Dedifferentiated amniotic fluid mesenchymal stem cell (primary cell): ENCODE measurements around the gene ATF4.

Source experiments
- DNase-seq: peaks from one replicate; pipeline ENCODE4 v3.0.0-alpha.2; 2016; ENCODE audit errors: extremely low spot score

ATF4 gene, protein sequence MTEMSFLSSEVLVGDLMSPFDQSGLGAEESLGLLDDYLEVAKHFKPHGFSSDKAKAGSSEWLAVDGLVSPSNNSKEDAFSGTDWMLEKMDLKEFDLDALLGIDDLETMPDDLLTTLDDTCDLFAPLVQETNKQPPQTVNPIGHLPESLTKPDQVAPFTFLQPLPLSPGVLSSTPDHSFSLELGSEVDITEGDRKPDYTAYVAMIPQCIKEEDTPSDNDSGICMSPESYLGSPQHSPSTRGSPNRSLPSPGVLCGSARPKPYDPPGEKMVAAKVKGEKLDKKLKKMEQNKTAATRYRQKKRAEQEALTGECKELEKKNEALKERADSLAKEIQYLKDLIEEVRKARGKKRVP

DNA sequence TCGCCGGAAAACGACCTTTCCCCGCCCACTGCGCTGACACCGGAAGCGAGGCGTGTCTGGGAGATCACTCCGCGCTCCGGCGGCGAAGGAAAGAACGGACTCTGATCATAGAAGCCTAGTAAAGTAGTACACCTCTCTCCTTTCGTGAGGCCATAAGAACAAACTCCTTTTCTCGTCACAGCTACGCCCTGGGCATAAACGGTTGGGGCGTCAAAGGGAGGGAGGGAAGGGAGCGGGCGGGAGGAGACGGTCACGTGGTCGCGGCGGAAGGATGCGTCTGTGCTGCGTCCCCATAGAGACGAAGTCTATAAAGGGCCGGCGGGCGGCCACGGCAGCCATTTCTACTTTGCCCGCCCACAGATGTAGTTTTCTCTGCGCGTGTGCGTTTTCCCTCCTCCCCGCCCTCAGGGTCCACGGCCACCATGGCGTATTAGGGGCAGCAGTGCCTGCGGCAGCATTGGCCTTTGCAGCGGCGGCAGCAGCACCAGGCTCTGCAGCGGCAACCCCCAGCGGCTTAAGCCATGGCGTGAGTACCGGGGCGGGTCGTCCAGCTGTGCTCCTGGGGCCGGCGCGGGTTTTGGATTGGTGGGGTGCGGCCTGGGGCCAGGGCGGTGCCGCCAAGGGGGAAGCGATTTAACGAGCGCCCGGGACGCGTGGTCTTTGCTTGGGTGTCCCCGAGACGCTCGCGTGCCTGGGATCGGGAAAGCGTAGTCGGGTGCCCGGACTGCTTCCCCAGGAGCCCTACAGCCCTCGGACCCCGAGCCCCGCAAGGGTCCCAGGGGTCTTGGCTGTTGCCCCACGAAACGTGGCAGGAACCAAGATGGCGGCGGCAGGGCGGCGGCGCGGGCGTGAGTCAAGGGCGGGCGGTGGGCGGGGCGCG lies at the start of gene ATF4:
ATF4 (plus strand) TSS at position 337 of the 880 bp plus-strand sequence. CDS start 884 bp downstream, outside the sequence.
- DNase-seq = peak; percentile 30

GRCh38 chr22:39471381-39472141 lies 48.8 kb upstream of the ATF4 start:
- DNase-seq = peak; percentile 48

- no peak for DNase-seq
These were observed 47.5 kb upstream of the ATF4 start for GRCh38 chr22:39472570-39473556.

DNA sequence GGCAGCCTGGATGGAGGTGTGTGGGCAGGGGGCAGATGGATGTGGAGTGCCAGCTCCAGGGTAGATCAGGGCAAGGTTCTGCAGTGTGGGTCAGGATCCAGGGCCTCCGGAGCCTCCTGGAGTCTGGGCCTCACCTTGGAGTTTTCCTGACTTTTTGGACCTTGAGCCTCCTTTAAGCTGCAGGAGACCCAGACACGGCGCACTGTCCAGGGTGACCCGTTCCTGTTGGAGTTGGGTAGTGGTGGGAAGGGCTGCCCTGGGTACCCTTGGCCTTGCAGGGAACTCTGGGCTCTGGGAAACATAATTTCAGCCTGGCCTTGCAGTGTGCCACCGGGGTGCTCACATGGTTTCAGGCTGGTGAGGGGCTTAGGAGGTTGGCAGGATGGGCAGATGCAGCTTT lies 46.5 kb upstream of the ATF4 start:
- no peak for DNase-seq

- peak; percentile 46 for DNase-seq
These were observed 45.8 kb upstream of the ATF4 start for GRCh38 chr22:39474351-39475111.

- no peak for DNase-seq
These were observed 45.0 kb upstream of the ATF4 start for GRCh38 chr22:39475337-39475736.

- no peak for DNase-seq
These were observed 44.5 kb upstream of the ATF4 start for GRCh38 chr22:39475902-39476301.

- no peak for DNase-seq
These were observed 43.7 kb upstream of the ATF4 start for GRCh38 chr22:39476664-39477063.

- no peak for DNase-seq
These were observed 42.8 kb upstream of the ATF4 start for GRCh38 chr22:39477542-39477941.

GRCh38 chr22:39478441-39478850 lies 41.9 kb upstream of the ATF4 start:
- DNase-seq = no peak

- no peak for DNase-seq
These were observed 41.1 kb upstream of the ATF4 start for GRCh38 chr22:39479254-39479653.

GRCh38 chr22:39480557-39480956 lies 39.8 kb upstream of the ATF4 start:
- DNase-seq = no peak

- no peak for DNase-seq
These were observed 39.3 kb upstream of the ATF4 start for GRCh38 chr22:39481054-39481453.

GRCh38 chr22:39481595-39481994 lies 38.8 kb upstream of the ATF4 start:
- DNase-seq = no peak

DNA sequence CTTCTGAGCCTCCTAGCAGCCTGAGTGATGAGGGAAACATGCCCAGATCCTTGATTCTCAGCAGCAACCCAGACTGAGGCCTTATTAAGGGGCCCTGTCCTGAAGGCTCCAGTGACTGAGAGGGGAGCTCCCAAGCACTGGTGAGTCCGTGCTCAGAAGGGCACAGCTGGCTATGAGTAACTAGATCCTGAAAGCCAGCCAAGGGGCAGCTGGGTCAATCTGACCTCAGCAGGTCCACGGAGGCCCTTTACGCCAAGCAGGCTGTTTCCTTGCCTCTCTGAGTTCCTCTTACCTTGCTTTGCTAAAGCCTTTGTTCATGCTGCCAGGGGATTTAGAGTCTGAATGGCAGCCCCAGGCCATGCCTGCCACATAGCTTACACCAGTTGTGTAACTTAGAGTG lies 37.6 kb upstream of the ATF4 start:
- DNase-seq = no peak

DNA sequence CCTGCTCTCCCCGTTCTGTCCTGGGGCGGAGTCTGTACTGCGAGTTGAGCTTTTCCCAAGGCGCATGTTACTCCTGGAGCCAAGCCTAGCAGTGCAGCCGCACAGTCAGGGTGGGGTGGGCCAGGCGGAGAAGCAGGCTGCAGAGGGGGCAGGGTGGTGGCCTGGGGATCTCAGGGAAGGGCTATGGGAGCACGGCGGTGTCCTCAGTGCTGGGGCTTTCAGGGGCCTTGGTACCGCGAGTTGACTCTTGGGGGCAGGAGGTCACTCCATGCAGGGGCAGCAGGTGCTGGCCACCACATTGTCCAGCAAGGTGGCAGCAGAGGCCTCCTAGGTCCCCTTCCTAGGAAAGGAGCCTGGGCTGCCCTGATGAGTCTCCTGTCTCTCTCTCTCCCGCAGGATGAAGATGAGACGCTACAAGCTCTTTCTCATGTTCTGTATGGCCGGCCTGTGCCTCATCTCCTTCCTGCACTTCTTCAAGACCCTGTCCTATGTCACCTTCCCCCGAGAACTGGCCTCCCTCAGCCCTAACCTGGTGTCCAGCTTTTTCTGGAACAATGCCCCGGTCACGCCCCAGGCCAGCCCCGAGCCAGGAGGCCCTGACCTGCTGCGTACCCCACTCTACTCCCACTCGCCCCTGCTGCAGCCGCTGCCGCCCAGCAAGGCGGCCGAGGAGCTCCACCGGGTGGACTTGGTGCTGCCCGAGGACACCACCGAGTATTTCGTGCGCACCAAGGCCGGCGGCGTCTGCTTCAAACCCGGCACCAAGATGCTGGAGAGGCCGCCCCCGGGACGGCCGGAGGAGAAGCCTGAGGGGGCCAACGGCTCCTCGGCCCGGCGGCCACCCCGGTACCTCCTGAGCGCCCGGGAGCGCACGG lies 33.2 kb upstream of the ATF4 start:
- no peak for DNase-seq

DNA sequence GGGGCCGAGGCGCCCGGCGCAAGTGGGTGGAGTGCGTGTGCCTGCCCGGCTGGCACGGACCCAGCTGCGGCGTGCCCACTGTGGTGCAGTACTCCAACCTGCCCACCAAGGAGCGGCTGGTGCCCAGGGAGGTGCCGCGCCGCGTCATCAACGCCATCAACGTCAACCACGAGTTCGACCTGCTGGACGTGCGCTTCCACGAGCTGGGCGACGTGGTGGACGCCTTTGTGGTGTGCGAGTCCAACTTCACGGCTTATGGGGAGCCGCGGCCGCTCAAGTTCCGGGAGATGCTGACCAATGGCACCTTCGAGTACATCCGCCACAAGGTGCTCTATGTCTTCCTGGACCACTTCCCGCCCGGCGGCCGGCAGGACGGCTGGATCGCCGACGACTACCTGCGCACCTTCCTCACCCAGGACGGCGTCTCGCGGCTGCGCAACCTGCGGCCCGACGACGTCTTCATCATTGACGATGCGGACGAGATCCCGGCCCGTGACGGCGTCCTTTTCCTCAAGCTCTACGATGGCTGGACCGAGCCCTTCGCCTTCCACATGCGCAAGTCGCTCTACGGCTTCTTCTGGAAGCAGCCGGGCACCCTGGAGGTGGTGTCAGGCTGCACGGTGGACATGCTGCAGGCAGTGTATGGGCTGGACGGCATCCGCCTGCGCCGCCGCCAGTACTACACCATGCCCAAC lies 32.4 kb upstream of the ATF4 start:
- DNase-seq = no peak

GRCh38 chr22:39488563-39489083 lies 31.7 kb upstream of the ATF4 start:
- no peak for DNase-seq
